ENCODE results near the gene L3HYPDH.
"Not testable (repeated sequence)": the region's sequence is repeated elsewhere in the genome, so short reads cannot be mapped to it uniquely, and the experiment has no call there.

The L3HYPDH gene

GRCh38 chr14:59450716-59451115 lies 33.5 kb downstream of the L3HYPDH start:
- no peak for TF ChIP-seq CTCF (IDR thresholded peaks at IDR 0.05; ENCODE audit: unreplicated experiment in 3 of 3)
- H3K36me3 Mint-ChIP-seq (ENCODE audit: low read depth): peaks cover 19% of the 10 kb centered on the region
- H3K27me3 Mint-ChIP-seq (ENCODE audit: low read depth): no peaks in the 10 kb centered on the region

DNA sequence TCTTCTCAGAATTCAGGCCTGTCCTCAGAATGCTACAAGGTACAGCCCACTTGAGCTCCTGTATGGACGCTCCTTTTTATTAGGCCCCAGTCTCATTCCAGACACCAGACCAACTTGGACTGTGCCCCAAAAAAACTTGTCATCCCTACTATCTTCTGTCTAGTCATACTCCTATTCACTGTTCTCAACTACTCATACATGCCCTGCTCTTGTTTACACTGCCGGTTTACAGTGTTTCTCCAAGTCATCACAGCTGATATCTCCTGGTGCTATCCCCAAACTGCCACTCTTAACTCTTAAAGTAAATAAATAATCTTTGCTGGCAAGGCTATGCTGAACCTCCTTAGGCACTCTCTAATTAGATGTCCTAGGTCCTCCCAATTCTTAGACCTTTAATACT lies 35.5 kb downstream of the L3HYPDH start:
- H3K9me3 Mint-ChIP-seq; H3K36me3 Mint-ChIP-seq (ENCODE audit: low read depth); H3K27me3 Mint-ChIP-seq (ENCODE audit: low read depth); H3K4me3 Mint-ChIP-seq: not testable (repeated sequence)
- Mint-ChIP-seq H3K27ac (peak overlapping the region in 1 of 3 experiments; percentile 38), H3K4me1 (peaks cover 19% of the 10 kb centered on the region)

More at GRCh38 chr14:59450716-59451115, 33.5 kb downstream of the L3HYPDH start:
- Mint-ChIP-seq H3K4me1 (peaks cover 19% of the 10 kb centered on the region), H3K4me3 (no peak overlapping the region), H3K9me3 (no peaks in the 10 kb centered on the region), H3K27ac (peak overlapping the region in 2 of 3 experiments; percentile 3 to 42)

DNA sequence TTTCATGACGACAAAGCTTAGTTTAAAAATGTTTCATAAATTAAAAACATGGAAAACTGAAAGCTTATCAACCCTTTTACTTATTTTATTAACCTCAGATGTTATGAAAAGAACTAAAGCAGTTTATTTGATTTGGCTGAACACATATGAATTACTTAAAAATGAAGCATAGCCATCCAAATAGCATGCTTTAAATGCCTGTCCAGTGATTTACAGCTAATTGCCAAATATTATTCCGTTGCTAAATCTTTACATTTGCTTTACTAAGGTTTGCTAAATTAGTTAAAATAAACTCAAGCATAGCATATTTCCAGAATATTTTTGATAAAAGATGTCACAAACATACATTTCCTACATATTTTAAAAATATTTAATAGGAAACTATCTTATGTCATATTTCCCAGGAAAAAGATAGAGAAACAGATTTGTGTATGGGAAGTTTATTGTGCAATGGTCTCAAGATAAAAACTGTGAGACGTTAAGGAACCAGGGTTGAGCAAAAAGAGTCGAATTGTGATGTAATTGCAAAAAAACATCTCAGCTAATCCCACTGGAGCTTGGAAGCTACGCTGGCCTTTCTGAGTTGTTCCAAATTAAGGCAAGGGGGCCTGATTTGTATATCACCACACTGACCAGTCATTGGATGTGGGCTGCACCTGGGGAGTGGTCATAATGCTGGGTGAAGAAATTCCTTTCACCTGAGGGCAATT lies 44.8 kb downstream of the L3HYPDH start:
- H3K4me3 Mint-ChIP-seq: no peak overlapping the region
- peaks cover 5% of the 10 kb centered on the region for H3K27me3 Mint-ChIP-seq (ENCODE audit: low read depth)
- no peaks in the 10 kb centered on the region for H3K36me3 Mint-ChIP-seq (ENCODE audit: low read depth)
- TF ChIP-seq CTCF (IDR thresholded peaks at IDR 0.05; ENCODE audit: unreplicated experiment in 3 of 3): no peak
- peak overlapping the region in 1 of 3 experiments; percentile 16 for H3K27ac Mint-ChIP-seq
- H3K4me1 Mint-ChIP-seq: peaks cover 16% of the 10 kb centered on the region
- H3K9me3 Mint-ChIP-seq: no peaks in the 10 kb centered on the region

DNA sequence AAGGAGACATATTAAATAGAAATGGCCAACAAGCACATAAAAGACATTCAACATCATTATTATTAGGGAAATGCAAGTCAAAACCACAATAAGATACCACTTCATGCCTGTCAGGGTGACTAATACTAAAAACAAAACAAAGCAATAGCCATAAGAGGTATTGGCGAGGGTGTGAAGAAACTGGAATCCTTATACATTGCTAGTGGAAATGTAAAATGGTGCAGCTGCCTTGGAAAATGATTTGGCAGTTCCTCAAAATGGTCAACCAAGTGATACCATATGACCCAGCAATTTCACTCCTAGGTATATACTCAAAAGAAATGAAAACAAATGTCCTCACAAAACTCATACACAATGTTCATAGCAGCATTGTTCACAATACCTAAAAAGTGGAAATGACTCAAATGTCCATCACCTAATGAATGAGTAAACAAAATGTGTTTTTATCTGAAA lies 46.0 kb downstream of the L3HYPDH start:
- peak overlapping the region in 1 of 3 experiments; percentile 16 for H3K27ac Mint-ChIP-seq
- H3K4me3 Mint-ChIP-seq: no peak overlapping the region
- no peaks in the 10 kb centered on the region for H3K9me3 Mint-ChIP-seq
- H3K27me3 Mint-ChIP-seq (ENCODE audit: low read depth): peaks cover 5% of the 10 kb centered on the region
- H3K4me1 Mint-ChIP-seq: peaks cover 16% of the 10 kb centered on the region
- no peak for TF ChIP-seq CTCF (IDR thresholded peaks at IDR 0.05; ENCODE audit: unreplicated experiment in 3 of 3)
- H3K36me3 Mint-ChIP-seq (ENCODE audit: low read depth): no peaks in the 10 kb centered on the region

- TF ChIP-seq CTCF (IDR thresholded peaks at IDR 0.05; ENCODE audit: unreplicated experiment in 3 of 3): no peak
These were observed 48.2 kb downstream of the L3HYPDH start for GRCh38 chr14:59435987-59436386.

DNA sequence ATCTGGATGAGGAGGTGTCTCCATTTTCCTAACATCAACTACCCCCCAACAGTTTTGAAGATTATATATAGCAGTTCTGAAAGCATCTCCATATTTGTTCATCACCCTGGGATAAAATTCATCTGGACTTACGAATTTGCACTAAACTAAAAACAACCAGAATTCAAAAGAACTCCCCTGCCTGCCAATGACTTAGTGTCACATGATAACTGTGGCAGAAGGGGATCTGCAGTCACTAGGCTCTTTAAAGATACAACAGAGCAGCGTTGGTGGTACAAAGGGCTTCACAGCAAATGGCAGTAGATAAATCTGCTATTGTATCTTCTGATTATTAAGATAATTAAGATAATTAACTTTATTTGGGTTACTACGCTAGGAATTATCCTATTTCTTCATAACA lies 49.1 kb downstream of the L3HYPDH start:
- Mint-ChIP-seq H3K27ac (no peak overlapping the region), H3K27me3 (ENCODE audit: low read depth) (no peaks in the 10 kb centered on the region)

More at GRCh38 chr14:59435987-59436386, 48.2 kb downstream of the L3HYPDH start:
- H3K27me3 Mint-ChIP-seq (ENCODE audit: low read depth): no peaks in the 10 kb centered on the region
- H3K4me3 Mint-ChIP-seq: no peak overlapping the region
- peaks cover 17% of the 10 kb centered on the region for H3K4me1 Mint-ChIP-seq
- no peaks in the 10 kb centered on the region for H3K9me3 Mint-ChIP-seq
- no peaks in the 10 kb centered on the region for H3K36me3 Mint-ChIP-seq (ENCODE audit: low read depth)
- H3K27ac Mint-ChIP-seq: no peak overlapping the region

More for the DNA sequence above, 49.1 kb downstream of the L3HYPDH start:
- no peaks in the 10 kb centered on the region for H3K9me3 Mint-ChIP-seq
- no peak overlapping the region for H3K4me3 Mint-ChIP-seq
- peaks cover 17% of the 10 kb centered on the region for H3K4me1 Mint-ChIP-seq
- TF ChIP-seq CTCF (IDR thresholded peaks at IDR 0.05; ENCODE audit: unreplicated experiment in 3 of 3): no peak
- no peaks in the 10 kb centered on the region for H3K36me3 Mint-ChIP-seq (ENCODE audit: low read depth)

All from nephron (organoid).